IPS DF 4.7 (cell line): Measurements from ENCODE around the gene SLC5A1.

Source experiments
- DNase-seq: peaks from one replicate; pipeline ENCODE4 v3.0.0-alpha.2; 2013; ENCODE audit warnings: low spot score; ENCODE audit errors: extremely low read depth

SLC5A1 gene

DNA sequence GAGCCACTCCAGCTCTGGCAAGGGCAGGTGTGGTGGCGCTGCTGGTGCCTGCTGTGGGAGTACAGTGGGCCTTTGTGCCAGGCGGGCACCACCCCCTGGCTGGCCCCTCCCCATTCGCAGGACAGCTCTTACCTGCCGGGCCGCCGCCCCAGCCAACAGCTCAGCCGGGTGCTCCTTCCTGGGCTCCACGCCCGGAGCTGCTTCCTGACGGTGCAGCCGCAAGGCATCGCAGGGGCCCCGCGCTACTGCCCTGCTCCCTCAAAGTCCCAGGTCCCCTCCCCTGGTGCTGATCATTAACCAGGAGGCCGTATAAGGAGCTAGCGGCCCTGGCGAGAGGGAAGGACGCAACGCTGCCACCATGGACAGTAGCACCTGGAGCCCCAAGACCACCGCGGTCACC, at the start of gene SLC5A1:
TSS of gene SLC5A1 (plus strand) at position 338 of the 400 bp plus-strand sequence. CDS start at position 359, 21 bp downstream.
- DNase-seq: no peak

GRCh38 chr22:31995046-31995445, 48.0 kb upstream of the SLC5A1 start:
- no peak for DNase-seq

GRCh38 chr22:31995807-31996206, 47.3 kb upstream of the SLC5A1 start:
- no peak for DNase-seq

GRCh38 chr22:31998784-31999385, 44.2 kb upstream of the SLC5A1 start:
- DNase-seq: no peak

GRCh38 chr22:32000181-32000580, 42.9 kb upstream of the SLC5A1 start:
- no peak for DNase-seq

DNA sequence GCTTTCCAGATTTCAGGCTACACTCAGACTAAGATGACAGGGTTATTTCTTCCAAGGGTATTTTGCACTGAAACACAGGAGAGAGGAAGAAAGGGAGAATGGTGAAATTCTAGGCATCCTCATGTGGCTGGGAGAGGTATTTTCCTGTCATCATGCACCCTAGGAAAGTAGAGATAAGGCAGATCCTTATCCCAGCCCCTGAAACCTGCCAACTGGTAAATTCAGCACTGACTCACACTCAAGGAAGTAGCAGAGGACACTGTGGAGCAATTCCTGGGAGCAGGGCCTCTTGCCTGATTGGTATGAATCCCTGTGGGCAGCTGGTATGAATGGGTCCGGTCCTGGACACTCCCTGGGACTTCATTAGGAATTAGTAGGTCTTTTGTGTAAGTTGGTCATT, 37.6 kb upstream of the SLC5A1 start:
- DNase-seq: no peak

- DNase-seq: no peak
Measured at GRCh38 chr22:32013200-32013599, 29.9 kb upstream of the SLC5A1 start.

GRCh38 chr22:32016081-32016480, 27.0 kb upstream of the SLC5A1 start:
- DNase-seq: no peak

DNA sequence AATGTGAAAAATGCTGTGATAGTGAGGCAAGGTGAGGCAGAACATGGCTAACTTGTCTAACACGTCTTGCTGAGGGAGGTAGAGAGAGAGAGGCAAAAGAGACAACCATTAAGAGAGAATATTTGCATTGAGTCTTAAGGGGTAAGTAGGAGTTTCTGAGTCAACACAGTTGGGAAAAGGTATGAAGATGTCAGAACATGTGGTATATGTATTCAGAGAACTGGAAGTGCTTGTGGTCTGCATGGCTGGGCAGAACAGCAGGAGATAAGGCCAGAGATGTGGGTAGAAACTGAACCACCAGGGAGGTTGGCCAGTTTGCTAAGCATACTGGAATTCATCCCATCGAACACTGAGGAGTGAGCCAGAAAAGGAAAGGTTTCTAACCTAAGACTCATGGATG, 25.0 kb upstream of the SLC5A1 start:
- no peak for DNase-seq

- no peak for DNase-seq
Measured at GRCh38 chr22:32020117-32020516, 22.9 kb upstream of the SLC5A1 start.

DNA sequence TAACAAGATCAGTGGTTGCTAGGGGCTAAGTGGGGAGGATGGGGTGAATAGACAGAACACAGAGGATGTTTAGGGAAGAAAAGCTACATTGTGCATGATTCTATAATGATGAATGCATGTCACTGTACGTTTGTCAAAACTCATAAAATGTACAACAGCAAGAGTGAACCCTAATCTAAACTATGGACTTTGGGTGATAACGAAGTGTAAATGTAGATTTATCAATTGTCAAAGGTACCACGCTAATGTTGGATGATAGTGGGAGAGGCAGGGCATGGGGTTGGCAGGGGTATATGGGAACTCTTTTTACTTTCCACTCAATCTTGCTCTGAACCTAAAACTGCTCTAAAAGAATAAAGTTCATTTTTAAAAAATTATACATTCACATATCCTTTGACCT, 21.3 kb upstream of the SLC5A1 start:
- no peak for DNase-seq

- no peak for DNase-seq
Measured at GRCh38 chr22:32023251-32023827, 19.7 kb upstream of the SLC5A1 start.

- no peak for DNase-seq
Measured at GRCh38 chr22:32024796-32025195, 18.3 kb upstream of the SLC5A1 start.

- DNase-seq: no peak
Measured at GRCh38 chr22:32030518-32031247, 12.4 kb upstream of the SLC5A1 start.

- DNase-seq: no peak
Measured at GRCh38 chr22:32031466-32031865, 11.6 kb upstream of the SLC5A1 start.

DNA sequence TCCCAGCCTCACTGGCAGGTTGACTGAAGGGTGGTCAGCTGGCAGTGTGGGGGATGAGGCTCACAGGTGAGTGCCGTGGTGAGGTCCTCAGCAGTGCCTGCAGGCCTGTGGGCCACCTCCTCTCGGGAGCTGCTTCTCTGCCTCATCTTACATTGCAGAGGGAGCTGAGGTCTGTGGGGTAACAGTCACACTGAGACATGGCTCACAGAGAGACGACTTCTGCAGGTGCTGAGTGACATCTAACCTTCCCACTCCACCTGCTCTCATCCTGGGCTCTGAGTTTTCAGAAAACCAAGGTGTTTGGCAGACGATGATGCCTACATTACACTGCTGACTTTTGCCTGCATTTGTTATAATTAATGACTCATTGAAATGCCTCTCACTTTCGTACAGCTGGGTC, 8.8 kb upstream of the SLC5A1 start:
- DNase-seq: no peak

DNA sequence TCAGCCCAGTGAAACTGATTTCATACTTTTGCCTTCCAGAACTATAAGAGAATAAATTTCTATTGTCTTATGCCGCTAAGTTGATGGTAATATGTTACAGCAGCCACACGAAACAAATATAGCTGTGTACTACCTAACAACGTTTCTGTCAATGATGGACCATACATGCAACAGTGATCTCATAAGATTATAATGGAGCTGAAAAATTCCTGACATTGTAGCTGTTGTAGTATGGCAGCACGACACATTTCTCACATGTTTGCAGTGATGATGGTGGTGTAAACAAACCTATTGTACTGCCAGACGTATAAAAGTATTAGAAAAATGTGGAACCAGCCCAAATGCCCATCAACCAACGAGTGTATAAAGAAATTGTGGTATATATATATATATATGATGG, 5.8 kb upstream of the SLC5A1 start:
- DNase-seq: no peak

DNA sequence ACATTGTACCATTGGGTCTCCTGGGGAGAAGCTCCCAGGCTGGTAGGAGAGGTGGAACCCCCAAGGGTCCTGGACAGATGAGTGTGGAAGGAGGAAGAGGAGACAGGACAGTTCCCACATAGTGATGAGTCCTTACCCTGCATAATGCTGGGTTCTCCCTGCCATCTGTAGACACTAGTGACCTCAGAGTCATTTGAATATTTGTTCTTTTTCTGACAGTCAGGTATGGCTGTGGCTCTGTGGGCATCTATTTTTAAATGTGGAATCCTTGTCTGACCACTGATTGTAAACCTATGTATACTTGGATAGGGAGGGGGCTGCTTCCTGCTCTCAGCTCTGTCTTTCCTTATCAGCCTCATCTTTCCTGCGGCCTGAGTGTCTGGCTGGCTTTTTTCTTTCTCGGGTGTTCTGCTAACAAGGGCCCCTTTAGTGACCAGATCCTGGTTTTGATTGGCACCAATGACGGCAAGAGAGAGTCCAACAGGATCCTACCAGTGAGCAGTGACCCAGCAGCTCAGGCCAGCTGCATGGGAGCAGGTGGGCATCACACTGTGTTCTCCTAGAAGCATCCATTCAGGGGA, 2.6 kb upstream of the SLC5A1 start:
- no peak for DNase-seq

- no peak for DNase-seq
Measured at GRCh38 chr22:32043391-32043790, 330 bp downstream of the SLC5A1 start.

DNA sequence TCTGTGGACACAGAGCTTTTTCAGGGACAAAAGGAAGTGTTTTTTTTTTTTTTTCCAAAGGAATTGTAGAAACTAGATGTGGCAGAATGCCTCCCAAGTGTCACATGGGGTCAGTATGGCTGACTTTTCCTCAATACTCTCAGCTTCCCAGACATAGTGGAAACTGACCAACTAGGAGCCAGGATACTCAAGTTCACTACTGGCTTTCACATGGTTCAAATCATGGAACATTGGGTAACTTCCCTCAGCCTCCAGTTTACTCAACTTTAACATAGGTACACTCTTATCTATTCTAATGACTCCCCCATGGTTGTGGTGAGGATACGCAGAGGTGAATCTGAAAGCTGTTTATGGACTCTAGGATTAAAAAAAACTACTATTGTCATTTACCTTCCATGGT, 1.4 kb downstream of the SLC5A1 start:
- no peak for DNase-seq

DNA sequence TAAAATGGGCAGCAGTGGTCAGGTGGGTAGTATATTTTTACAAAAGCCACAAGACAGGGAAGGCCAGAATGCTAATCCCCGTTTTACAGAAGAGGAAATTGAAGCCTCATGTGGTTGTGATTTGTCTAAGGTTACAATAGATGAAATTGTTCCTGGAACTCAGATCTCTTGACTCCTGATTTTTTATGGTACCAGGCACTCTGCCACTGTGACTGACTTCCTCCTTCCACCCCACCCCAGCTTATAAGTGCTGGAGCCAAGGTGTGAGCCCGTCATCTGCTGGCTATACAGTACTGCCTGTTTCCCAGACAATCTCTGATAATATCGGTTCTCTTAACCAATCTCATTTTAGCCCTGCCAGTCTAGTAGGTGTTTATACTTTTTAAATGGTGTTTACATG, 1.9 kb downstream of the SLC5A1 start:
- DNase-seq: no peak

DNA sequence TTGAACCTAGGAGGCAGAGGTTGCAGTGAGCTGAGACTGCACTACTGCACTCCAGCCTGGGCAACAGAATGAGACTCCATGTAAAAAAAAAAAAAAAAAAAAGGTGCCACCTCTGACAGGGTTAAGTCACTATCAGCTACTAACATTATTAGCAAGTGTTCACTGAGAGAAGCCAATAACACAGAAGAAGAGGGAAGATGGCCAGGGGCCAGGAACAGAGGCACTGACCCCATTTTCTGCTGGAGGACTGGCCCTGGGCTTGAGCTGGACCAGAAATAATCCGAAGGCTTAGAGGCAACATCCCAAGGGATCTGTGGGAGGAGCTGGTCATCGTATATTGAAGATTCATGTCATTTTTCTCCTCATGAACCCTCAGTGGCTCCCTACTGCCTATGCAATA, 5.0 kb downstream of the SLC5A1 start:
- DNase-seq: no peak
